Smooth muscle cell of the umbilical artery (primary cell): ENCODE results near the gene ANKRD20A1. TPM values are rescaled to one million over a fixed set of nuclear protein-coding genes. Genes with fewer than 3 reads are reported as not detected.

Source experiments
- total RNA-seq: library from RNA; depleted of rRNA; stranded (reverse); fragments of >200 nt; gene quantifications from 2 replicates; pipeline ENCODE4 v1.2.3, GENCODE V29; 2014

Gene ANKRD20A1
- not detected in 2 replicates for total RNA-seq

GRCh38 chr9:67858871-67859270 lies at the start of gene ANKRD20A1:
Gene ANKRD20A1 (plus strand): TSS chr9:67858931. CDS start chr9:67859427, 496 bp downstream.

